ENCODE results near the gene TNNT3.

GRCh38 chr11:1889224-1889930 is 30.1 kb upstream of the TNNT3 start:
- TF ChIP-seq POLR2A (IDR thresholded peaks at IDR 0.05) (no peak), CTCF (IDR thresholded peaks at IDR 0.05) (no peak)

All from heart left ventricle (tissue), 13 donors.